Measurements from ENCODE around the gene ANAPC4.

ANAPC4 gene

GRCh38 chr4:25356068-25356467 is 21.0 kb upstream of the ANAPC4 start:
- WGBS, result 100% methylated on average over 1 of the region's 2 CpGs
- Histone ChIP-seq H4K8ac (ENCODE audit: low read length) (no peak overlapping the region), H4K91ac (ENCODE audit: low read length) (no peak overlapping the region), H2AFZ (ENCODE audit: low read depth, low read length) (no peak overlapping the region), H3K4me2 (ENCODE audit: low read length, poor library complexity, severe bottlenecking) (no peak overlapping the region), H3K36me3 (ENCODE audit: control insufficient read depth in 1 of 2, insufficient read depth in 2 of 2, low read depth in 1 of 2, low read length in 2 of 2) (peaks cover 0 to 6% of the 10 kb centered on the region in 2 experiments), H2BK120ac (ENCODE audit: low read depth, low read length) (no peak overlapping the region), H2BK5ac (ENCODE audit: low read depth, low read length, poor library complexity, severe bottlenecking) (no peak overlapping the region), H3K27ac (ENCODE audit: low read length, poor library complexity, severe bottlenecking) (no peak overlapping the region), H2AK5ac (ENCODE audit: low read length, severe bottlenecking) (no peak overlapping the region), H3K23ac (ENCODE audit: low read length in 2 of 2) (no peak overlapping the region), H3K9me3 (ENCODE audit: control insufficient read depth, low read length) (no peaks in the 10 kb centered on the region), H2BK12ac (ENCODE audit: low read length in 2 of 2) (no peak overlapping the region), H3K18ac (ENCODE audit: low read depth in 1 of 2, low read length in 2 of 2) (no peak overlapping the region), H3K4ac (ENCODE audit: low read depth in 1 of 2, low read length in 2 of 2) (no peak overlapping the region), H3K9ac (ENCODE audit: low read length) (no peak overlapping the region), H3K79me1 (replicated peaks; ENCODE audit: low read length, poor library complexity, severe bottlenecking) (peaks cover 6% of the 10 kb centered on the region), H3K4me1 (ENCODE audit: control insufficient read depth, insufficient read depth, low read depth, low read length) (peaks cover 8% of the 10 kb centered on the region), H3K4me3 (ENCODE audit: insufficient read depth in 1 of 2, low read depth in 1 of 2, low read length in 2 of 2) (no peak overlapping the region), H2BK15ac (ENCODE audit: low read depth, poor library complexity, severe bottlenecking) (no peak overlapping the region), H3K14ac (ENCODE audit: low read length in 2 of 2) (no peak overlapping the region), H3K27me3 (ENCODE audit: control insufficient read depth in 1 of 2, insufficient read depth in 1 of 2, low read length in 2 of 2) (no peaks in the 10 kb centered on the region)
- DNase-seq, result no peak

- Histone ChIP-seq H2BK15ac (ENCODE audit: low read depth, poor library complexity, severe bottlenecking) (no peak overlapping the region), H3K18ac (ENCODE audit: low read depth in 1 of 2, low read length in 2 of 2) (no peak overlapping the region), H3K27ac (ENCODE audit: low read length, poor library complexity, severe bottlenecking) (no peak overlapping the region), H3K4ac (ENCODE audit: low read depth in 1 of 2, low read length in 2 of 2) (no peak overlapping the region), H2AK5ac (ENCODE audit: low read length, severe bottlenecking) (peak overlapping the region; percentile 14), H4K8ac (ENCODE audit: low read length) (no peak overlapping the region), H3K36me3 (ENCODE audit: control insufficient read depth in 1 of 2, insufficient read depth in 2 of 2, low read depth in 1 of 2, low read length in 2 of 2) (peaks cover 0 to 12% of the 10 kb centered on the region in 2 experiments), H2BK5ac (ENCODE audit: low read depth, low read length, poor library complexity, severe bottlenecking) (no peak overlapping the region), H3K23ac (ENCODE audit: low read length in 2 of 2) (no peak overlapping the region), H2BK120ac (ENCODE audit: low read depth, low read length) (no peak overlapping the region), H3K4me3 (ENCODE audit: insufficient read depth in 1 of 2, low read depth in 1 of 2, low read length in 2 of 2) (no peak overlapping the region), H3K79me1 (replicated peaks; ENCODE audit: low read length, poor library complexity, severe bottlenecking) (peaks cover 6% of the 10 kb centered on the region), H3K4me1 (ENCODE audit: control insufficient read depth, insufficient read depth, low read depth, low read length) (peaks cover 8% of the 10 kb centered on the region), H3K4me2 (ENCODE audit: low read length, poor library complexity, severe bottlenecking) (no peak overlapping the region), H3K27me3 (ENCODE audit: control insufficient read depth in 1 of 2, insufficient read depth in 1 of 2, low read length in 2 of 2) (no peaks in the 10 kb centered on the region), H2AFZ (ENCODE audit: low read depth, low read length) (no peak overlapping the region), H4K91ac (ENCODE audit: low read length) (no peak overlapping the region), H3K14ac (ENCODE audit: low read length in 2 of 2) (no peak overlapping the region), H2BK12ac (ENCODE audit: low read length in 2 of 2) (no peak overlapping the region), H3K9me3 (ENCODE audit: control insufficient read depth, low read length) (no peaks in the 10 kb centered on the region), H3K9ac (ENCODE audit: low read length) (no peak overlapping the region)
- DNase-seq, result no peak
- 92% methylated on average over 14 of the region's 14 CpGs for WGBS
Observed at GRCh38 chr4:25358515-25359275, 18.4 kb upstream of the ANAPC4 start.

- DNase-seq, result no peak
- no peaks in the 10 kb centered on the region for H3K9me3 ChIP-seq (ENCODE audit: control insufficient read depth, low read length)
- H3K4me3 ChIP-seq (ENCODE audit: insufficient read depth in 1 of 2, low read depth in 1 of 2, low read length in 2 of 2), result no peak overlapping the region
- WGBS, result 98% methylated on average over 9 of the region's 9 CpGs
- H2BK5ac ChIP-seq (ENCODE audit: low read depth, low read length, poor library complexity, severe bottlenecking), result no peak overlapping the region
- no peak overlapping the region for H2BK120ac ChIP-seq (ENCODE audit: low read depth, low read length)
- H2AFZ ChIP-seq (ENCODE audit: low read depth, low read length), result no peak overlapping the region
- no peak overlapping the region for H4K91ac ChIP-seq (ENCODE audit: low read length)
- no peak overlapping the region for H2AK5ac ChIP-seq (ENCODE audit: low read length, severe bottlenecking)
- H3K4me2 ChIP-seq (ENCODE audit: low read length, poor library complexity, severe bottlenecking), result no peak overlapping the region
- H3K27me3 ChIP-seq (ENCODE audit: control insufficient read depth in 1 of 2, insufficient read depth in 1 of 2, low read length in 2 of 2), result no peaks in the 10 kb centered on the region
- peaks cover 0 to 22% of the 10 kb centered on the region in 2 experiments for H3K36me3 ChIP-seq (ENCODE audit: control insufficient read depth in 1 of 2, insufficient read depth in 2 of 2, low read depth in 1 of 2, low read length in 2 of 2)
- H3K18ac ChIP-seq (ENCODE audit: low read depth in 1 of 2, low read length in 2 of 2), result no peak overlapping the region
- no peak overlapping the region for H2BK15ac ChIP-seq (ENCODE audit: low read depth, poor library complexity, severe bottlenecking)
- no peak overlapping the region for H2BK12ac ChIP-seq (ENCODE audit: low read length in 2 of 2)
- H3K14ac ChIP-seq (ENCODE audit: low read length in 2 of 2), result no peak overlapping the region
- peaks cover 6% of the 10 kb centered on the region for H3K79me1 ChIP-seq (replicated peaks; ENCODE audit: low read length, poor library complexity, severe bottlenecking)
- H4K8ac ChIP-seq (ENCODE audit: low read length), result no peak overlapping the region
- peaks cover 8% of the 10 kb centered on the region for H3K4me1 ChIP-seq (ENCODE audit: control insufficient read depth, insufficient read depth, low read depth, low read length)
- no peak overlapping the region for H3K23ac ChIP-seq (ENCODE audit: low read length in 2 of 2)
- no peak overlapping the region for H3K4ac ChIP-seq (ENCODE audit: low read depth in 1 of 2, low read length in 2 of 2)
- no peak overlapping the region for H3K27ac ChIP-seq (ENCODE audit: low read length, poor library complexity, severe bottlenecking)
- no peak overlapping the region for H3K9ac ChIP-seq (ENCODE audit: low read length)
Observed at GRCh38 chr4:25361253-25361652, 15.8 kb upstream of the ANAPC4 start.

- H2BK5ac ChIP-seq (ENCODE audit: low read depth, low read length, poor library complexity, severe bottlenecking), result no peak overlapping the region
- no peak overlapping the region for H4K91ac ChIP-seq (ENCODE audit: low read length)
- no peaks in the 10 kb centered on the region for H3K9me3 ChIP-seq (ENCODE audit: control insufficient read depth, low read length)
- peak overlapping the region; percentile 19 for H3K9ac ChIP-seq (ENCODE audit: low read length)
- no peaks in the 10 kb centered on the region for H3K27me3 ChIP-seq (ENCODE audit: control insufficient read depth in 1 of 2, insufficient read depth in 1 of 2, low read length in 2 of 2)
- no peak overlapping the region for H2BK120ac ChIP-seq (ENCODE audit: low read depth, low read length)
- WGBS, result 100% methylated on average over 1 of the region's 2 CpGs
- peaks cover 0 to 47% of the 10 kb centered on the region in 2 experiments for H3K36me3 ChIP-seq (ENCODE audit: control insufficient read depth in 1 of 2, insufficient read depth in 2 of 2, low read depth in 1 of 2, low read length in 2 of 2)
- no peak overlapping the region for H3K18ac ChIP-seq (ENCODE audit: low read depth in 1 of 2, low read length in 2 of 2)
- DNase-seq, result peak; percentile 58
- no peak overlapping the region for H2AK5ac ChIP-seq (ENCODE audit: low read length, severe bottlenecking)
- no peak overlapping the region for H3K27ac ChIP-seq (ENCODE audit: low read length, poor library complexity, severe bottlenecking)
- no peak overlapping the region for H2BK12ac ChIP-seq (ENCODE audit: low read length in 2 of 2)
- H3K4ac ChIP-seq (ENCODE audit: low read depth in 1 of 2, low read length in 2 of 2), result no peak overlapping the region
- no peak overlapping the region for H3K4me3 ChIP-seq (ENCODE audit: insufficient read depth in 1 of 2, low read depth in 1 of 2, low read length in 2 of 2)
- no peak overlapping the region for H3K14ac ChIP-seq (ENCODE audit: low read length in 2 of 2)
- H3K4me1 ChIP-seq (ENCODE audit: control insufficient read depth, insufficient read depth, low read depth, low read length), result no peaks in the 10 kb centered on the region
- no peak overlapping the region for H2AFZ ChIP-seq (ENCODE audit: low read depth, low read length)
- no peak overlapping the region for H4K8ac ChIP-seq (ENCODE audit: low read length)
- no peak overlapping the region for H2BK15ac ChIP-seq (ENCODE audit: low read depth, poor library complexity, severe bottlenecking)
- no peak overlapping the region for H3K23ac ChIP-seq (ENCODE audit: low read length in 2 of 2)
- no peak overlapping the region for H3K4me2 ChIP-seq (ENCODE audit: low read length, poor library complexity, severe bottlenecking)
- peaks cover 3% of the 10 kb centered on the region for H3K79me1 ChIP-seq (replicated peaks; ENCODE audit: low read length, poor library complexity, severe bottlenecking)
Observed at GRCh38 chr4:25367004-25367621, 9.9 kb upstream of the ANAPC4 start.

Data from mesenchymal stem cell (in vitro differentiated cells and primary cell).